GM21529 (cell line): ENCODE results near the gene PTCHD1.

Experiments
- ATAC-seq: cut with Tn5 transposase; IDR thresholded peaks from one replicate; pipeline ENCODE4 v1.9.1; 2021; ENCODE audit not compliant: unreplicated experiment

PTCHD1 gene

DNA sequence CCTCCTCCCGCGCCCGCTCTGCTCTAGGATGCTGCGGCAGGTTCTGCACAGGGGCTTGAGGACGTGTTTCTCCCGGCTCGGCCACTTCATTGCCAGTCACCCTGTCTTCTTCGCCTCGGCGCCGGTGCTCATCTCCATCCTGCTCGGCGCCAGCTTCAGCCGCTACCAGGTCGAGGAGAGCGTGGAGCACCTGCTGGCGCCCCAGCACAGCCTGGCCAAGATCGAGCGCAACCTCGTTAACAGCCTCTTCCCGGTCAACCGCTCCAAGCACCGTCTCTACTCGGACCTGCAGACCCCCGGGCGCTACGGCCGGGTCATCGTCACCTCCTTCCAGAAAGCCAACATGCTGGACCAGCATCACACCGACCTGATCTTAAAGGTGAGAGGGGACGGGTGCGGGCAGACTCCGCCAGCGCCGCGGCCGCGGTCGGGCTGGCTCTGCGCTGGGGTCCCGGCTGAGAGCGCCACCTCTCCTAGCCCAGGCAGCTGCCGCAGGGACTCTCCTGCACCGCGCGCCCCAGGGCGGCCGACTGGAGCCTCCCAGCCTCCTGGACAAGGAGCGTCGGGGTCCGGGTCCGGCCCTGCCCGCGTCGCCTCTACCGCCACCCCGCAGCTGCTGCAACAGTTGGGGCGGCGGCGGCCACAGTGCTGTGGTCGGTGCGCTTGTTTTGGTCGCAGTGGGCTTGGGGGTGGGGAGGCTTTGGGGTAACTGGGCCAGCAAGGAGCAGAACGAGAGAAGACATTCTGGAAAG is at the start of gene PTCHD1:
TSS of gene PTCHD1 (plus strand) at position 2 of the 752 bp plus-strand sequence. CDS start at position 29, 27 bp downstream.
- no peak for ATAC-seq

DNA sequence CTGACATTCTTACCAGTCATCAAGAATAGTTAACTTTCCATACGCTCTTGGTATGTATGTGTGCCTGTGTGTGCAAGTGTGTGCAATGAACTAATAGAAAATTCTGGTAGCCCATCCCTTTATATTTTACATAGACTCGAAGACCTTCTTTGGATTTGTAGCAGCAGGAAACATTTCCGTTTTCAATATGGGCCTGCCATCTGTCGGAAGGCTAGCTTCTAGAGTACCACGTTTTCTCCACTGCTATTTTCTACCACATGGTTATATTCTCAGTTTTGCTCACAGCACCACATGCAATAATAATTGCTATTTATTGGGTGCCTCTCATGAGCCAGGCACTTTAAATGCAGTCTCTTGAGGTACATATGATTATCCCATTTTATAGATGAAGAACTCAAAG is 47.9 kb upstream of the PTCHD1 start:
- no peak for ATAC-seq

DNA sequence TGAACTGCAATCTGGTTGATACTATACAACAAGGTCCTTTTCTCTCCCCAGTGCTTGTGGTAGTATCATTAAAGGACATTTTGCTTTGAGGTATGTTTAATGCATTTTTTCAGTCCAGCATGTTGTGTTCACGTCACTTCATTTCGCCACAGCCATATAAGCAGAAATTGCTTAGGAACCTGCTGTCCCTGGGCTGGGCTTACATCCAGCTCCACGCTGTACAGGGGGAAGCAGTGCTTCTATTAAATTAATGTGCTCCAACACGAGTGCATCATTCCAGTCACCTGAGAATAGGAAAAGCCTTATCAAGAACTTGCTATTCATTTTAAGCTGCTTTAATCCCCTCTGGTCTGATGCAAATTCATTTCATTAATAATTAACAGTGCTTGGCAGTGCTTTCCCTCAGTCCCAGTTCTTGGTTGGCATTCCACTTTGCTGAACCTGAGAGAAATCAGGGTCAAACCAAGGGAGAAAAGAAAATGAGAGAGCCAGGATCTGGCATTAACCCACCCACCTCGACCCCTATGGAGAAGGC is 47.4 kb upstream of the PTCHD1 start:
- ATAC-seq, result no peak

DNA sequence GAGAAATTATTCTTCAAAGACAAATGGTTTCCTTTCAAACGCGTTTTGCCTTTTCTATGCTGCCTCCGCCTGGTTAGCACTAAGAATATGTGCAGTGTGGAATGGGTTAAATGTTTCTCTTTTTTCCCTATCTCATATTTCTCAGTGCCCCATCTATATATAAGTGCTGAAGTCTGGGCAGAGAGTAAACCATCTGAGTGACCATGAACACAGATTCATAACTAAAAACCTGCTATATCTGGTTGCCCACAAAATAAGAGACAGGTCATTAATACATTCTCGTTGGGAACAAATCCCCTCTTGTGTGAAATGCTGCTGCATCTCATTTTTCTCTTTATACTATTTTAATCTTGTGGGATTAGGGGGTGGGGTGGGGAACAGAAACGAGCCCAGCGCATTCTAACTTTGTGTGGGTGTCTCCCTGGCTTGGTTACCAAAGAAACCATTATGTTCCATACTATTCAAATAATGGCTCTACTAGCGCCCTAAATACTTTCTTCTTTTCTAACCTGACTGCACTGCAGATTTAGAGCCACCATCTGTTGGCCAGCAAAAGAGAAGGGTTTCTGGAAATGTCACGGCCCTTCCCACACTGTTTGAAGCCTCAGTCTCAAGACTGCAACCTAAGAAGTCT is 42.2 kb upstream of the PTCHD1 start:
- ATAC-seq, result no peak

DNA sequence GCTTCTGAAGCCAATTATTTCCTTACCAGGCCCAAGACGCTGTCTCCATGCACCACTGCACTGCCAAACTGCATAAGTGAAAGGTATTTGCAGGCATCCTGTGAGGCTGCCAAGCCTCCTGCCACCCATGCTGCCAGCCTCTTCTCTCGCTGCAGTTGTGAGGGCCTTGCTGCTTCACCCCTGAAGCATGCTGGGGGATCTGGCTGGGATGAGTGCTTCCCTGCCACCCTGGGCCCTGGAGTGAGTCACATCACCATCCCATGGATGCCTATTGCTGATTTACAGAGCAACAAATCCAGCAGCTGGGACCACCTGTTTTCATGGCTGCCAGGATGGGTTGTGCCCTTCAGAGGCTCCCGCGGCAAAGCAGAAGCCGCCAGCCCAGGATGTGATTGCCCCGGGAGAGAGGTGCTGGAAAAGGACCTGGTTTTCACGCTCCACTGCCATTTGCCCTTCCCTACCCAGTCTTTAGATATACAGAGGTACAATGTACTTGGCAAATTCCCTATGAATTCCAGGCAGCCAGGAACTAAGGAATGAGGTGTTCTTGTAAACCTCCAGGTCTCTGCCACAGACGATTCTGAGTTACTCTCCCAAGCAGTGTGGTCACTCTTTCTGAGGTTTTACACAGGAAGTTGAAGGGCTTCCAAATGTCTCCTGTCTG is 41.5 kb upstream of the PTCHD1 start:
- ATAC-seq, result no peak

DNA sequence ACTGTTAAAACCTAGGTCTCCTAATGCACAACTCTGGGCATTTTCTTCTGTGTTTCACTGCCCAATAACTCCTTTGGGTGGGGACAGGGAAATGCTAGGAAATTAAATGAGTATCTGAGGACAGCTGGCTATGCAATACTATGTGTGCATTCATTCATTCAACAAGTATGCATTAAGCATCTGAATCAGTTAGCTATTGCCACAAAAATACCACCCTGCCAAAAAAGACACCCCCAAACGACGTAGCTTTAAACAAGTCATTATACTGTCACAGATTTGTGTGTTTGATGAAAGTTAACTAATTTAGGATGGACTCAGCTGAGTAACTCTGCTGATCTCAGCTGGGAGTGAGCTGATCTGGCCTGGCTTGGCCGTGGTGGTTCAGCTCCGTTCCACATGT is 29.8 kb upstream of the PTCHD1 start:
- ATAC-seq, result no peak

DNA sequence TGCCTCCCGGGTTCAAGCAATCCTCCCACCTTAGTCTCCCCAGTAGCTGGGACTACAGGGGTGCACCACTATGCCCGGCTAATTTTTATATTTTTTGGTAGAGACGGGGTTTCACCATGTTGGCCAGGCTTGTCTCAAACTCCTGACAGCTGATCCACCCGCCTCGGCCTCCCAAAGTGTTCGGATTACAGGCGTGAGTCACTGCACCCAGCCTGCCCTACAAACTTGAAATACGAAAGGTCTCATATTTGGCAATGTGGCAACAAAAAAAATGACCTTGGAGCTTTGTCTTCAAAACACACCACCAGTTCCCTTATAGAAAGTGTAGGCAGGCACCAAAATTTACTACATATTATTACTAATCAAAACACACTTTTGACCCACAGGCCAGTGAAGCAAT is 22.9 kb upstream of the PTCHD1 start:
- no peak for ATAC-seq

DNA sequence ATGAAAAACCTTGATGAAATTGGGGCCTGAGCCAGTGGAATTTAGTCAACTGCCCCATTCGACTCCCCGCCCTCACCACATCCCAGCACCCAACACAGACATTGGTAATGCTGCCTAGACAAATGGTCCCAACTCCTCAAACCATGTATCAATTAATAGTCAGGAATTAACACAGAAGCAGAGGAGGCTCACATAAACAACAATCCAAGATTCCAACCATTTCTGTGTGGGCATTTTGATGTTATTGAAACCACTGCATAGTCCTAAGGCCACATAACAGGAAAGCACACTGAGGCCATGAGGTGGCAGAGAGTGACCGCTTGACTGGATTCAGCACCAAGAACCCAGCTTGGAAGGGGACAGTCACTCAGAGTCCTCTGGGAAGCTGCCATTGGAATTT is 22.5 kb upstream of the PTCHD1 start:
- ATAC-seq, result no peak

DNA sequence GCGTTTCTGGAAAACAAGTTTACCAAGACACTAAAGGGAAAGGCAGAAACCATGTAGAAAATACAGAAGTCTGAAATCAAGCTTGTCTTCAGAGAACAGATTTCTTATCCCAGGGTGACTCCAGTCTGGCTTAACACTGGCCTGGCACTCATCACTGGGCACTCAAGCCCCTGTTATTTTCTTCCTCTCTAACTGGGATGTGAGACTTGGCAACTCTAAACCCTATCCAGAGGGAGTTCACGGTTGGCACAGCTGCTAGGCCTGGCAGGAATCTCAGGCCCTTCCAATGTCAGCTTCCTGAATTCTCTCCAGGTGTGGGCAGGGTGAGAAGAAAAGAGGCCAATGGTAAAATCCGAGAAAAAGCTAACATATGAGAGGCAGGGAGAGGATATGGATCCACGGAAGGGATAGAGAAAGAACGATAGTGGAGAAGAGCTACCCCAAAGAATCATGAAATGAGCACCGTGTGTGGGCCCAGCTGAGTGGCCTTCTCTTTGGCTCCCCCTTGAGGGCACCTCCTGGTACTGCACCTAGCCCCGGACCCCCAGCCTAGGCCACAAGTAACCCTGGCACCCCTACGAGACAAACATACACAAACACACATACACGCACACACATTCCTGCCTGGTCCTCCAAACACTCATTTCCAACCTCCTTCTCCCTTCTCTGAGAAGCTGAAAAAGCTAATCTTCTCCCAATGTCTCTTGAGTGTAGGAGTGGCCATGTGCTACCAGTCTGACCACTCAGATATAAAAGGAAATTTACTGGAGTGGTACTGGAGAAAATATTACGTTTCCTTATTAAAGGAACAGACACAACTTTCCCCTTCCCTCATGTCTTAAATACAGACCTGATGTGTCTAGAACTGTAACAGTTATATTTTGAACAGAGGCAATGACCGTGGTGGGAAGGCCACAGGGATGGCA is 16.6 kb upstream of the PTCHD1 start:
- ATAC-seq, result peak; percentile 95

DNA sequence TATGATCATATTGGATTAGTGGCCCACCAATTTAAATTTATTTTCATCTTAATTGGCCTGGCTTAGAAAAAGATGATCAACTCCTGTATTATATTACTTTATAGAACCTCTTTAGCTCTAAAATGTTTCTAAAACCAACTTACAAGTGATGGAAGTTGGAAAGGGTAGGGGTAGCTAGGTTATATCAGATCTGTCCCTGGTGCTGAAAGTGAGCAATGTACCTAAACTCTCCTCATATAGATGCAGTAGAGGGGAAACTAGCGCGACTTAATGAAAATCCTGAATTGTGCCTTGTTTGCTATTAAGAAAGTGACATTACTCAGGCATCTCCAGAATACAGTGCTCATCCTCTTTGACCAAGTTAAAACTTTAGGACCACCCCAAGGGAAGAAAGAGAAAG is 7.5 kb upstream of the PTCHD1 start:
- no peak for ATAC-seq

DNA sequence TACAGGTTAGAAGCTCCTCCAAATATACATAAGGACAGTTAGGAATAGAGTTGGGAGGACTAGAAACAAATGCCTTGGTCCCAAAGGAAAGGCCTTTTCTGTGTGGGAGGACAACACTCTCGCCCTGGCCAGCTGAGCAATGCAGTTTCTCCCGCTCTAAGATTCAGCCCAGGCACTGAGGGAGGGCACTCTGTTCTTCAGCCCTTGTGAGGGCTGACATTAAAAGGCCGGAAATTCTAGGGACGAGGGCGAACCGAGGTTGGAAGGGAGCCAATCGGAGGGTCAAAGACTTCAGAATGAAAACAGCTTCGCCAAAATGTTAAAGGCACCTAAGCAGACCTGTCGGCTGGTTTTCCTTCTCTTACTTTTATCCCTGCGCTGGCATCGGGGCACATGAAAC is 2.9 kb upstream of the PTCHD1 start:
- ATAC-seq, result no peak

DNA sequence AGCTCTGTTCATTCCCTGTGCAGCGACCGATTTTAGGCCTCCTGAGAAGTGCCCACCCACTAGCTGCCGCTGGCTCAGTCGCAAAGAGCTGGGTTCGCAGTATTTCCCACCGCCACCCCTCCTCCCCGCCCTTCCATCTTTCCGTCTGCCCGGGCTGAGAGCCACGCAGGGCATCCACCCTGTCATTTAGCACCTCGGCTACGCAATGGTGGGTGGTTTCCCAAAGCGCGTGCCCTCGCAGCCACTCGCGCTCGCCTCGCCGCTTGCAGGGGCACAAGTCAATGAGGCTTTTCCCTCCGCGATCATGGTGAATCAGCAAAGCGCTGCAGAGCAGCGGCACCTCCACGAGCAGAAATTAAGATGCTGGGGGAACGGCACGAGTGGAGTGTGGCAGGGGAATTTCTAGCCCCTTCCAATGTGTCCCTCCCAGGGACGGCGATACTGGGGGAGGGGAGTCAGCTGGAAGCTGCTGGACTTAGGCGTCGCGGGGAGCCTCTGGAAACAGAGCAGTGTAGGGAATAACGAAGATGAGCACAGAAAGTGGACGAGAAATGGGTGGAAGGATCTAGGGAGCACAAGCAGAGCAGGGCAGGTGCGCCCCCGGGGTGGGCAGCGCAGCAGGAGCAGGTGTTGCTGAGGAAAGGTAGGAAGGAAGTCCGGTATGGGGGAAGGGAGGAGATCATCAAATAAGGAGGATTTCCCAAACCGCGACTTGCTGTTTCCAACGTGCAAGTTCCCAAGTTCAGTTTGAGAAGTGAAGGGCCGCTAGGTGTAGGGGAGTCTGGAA is 2.4 kb upstream of the PTCHD1 start:
- ATAC-seq, result no peak

DNA sequence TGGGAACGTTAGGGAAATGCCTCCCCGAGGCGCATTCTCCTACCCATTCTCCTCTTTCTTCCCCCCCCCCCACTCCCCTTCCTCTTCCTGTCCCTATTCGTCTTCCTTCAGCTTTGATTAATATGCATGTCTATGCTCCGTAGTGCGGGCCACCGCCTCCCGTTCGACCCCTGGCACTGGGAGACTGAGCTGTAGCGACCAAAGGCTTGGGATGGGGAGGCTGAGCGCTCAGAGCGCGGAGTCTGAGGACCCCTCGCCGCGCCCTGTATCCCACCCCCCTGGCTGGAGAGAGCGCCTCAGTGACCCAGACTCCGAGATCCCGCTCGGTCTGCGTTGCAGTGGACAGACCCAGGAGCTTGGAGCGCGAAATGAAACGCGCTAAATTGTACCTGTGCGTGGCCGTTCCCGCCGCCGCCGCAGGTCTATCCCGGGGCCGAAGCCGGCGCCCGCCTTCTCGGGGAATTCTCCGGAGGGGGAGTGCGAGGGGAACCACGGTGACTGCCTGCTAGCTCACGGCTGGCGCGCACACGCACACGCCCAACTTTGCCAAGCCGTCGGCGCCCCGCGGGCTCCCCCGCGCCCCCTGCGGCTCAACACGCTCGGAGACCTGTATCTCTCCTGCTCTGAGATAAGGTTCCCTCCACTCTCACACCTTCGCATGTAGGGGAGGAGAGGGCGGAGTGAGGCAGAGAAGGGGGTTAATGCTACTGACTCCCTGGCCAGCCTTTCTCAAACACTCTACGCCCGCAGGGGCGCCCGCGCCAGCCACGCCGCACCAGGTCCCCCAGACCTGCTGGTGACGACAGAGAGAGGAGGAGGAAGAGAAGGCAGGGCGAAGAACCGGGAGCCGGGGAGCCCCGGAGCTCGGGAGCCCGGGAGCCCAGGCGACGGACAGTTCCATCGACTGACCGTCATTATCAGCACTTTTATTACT is 1.5 kb upstream of the PTCHD1 start:
- no peak for ATAC-seq

DNA sequence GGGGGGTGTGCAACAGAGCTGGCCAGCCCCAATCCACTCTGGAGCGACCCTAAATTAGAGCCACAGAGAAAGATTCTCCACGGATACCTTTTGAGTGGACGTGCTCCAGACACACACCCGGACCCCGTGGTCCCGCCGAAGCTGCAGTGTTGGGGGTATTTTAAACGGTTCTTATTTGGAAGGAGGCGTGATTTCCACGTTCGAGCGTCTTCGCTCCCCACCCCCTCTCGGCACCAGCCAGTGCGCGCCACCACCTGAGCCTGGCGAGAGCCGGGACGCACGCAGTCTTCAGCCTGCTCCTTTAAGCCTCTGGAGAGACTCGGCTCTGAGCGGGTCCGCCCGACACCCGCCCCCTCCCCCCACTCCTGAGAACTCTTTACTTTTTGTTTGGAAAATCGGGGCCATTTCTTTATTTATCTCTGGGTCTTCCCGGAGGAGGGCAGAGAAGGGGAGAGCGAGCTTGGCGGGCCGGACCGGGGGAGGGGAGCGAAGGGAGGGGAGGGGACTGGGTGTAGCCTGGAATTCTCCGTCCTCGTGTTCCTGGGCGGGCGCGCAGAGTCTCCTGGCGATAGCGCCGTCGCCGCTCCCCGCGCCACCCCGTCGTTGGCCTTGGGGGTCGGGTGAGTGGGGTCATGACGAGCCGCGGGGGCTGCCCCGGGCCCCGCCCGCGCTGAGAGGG is 668 bp upstream of the PTCHD1 start:
- ATAC-seq, result no peak

DNA sequence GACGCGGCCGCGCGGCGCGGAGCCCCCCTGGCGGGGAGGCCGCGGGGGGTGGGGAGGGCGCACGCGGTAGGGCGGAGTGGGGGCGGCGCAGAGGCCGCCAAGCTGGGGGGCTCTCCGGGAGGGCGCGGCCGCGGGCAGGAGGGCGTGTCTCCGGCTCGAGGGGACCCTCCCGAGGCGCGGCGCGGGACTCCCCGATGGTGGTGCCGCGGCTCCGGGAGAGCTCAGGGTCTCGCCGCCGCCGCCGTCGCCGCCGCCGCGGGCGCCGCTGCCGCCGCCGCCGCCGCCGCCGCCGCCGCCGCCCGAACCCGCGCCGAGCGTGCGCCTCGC is 165 bp upstream of the PTCHD1 start:
- ATAC-seq, result no peak

DNA sequence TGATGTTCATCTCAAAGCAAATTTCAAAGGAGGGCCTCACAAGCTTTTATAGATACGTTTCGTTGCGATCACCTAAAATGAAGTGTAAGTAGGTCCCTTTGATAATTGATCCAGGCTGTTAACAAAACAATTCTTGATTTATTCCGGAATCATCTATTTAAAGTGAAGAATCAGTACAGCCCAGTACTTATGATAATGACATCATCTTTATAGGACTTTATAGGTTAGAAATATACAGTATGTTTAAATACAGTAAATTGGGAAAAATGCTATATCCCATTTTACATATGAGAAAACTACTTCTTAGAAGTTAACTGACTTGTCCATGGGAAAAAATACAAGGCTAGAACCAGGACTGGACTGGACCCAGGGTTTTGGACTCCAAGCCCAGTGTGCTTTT is 3.7 kb downstream of the PTCHD1 start:
- no peak for ATAC-seq

DNA sequence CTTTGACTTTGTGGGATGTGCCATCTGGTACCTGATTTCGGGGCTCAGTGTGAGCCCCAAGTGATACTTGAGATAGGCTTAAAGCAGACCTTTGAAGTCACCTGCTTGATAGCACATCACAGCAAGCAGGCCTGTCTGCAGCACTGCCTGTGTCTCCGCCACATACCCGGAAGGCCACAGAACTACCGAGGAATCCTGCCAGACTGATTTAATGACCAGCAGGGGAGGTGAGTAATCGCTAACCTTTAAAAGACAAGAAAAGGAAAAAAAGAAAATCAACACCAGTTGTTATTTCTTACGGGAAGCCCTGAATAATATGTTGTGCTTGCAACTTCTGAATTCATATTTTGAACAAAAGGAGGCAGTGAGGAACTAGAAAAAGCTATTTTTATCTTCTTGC is 6.8 kb downstream of the PTCHD1 start:
- no peak for ATAC-seq

DNA sequence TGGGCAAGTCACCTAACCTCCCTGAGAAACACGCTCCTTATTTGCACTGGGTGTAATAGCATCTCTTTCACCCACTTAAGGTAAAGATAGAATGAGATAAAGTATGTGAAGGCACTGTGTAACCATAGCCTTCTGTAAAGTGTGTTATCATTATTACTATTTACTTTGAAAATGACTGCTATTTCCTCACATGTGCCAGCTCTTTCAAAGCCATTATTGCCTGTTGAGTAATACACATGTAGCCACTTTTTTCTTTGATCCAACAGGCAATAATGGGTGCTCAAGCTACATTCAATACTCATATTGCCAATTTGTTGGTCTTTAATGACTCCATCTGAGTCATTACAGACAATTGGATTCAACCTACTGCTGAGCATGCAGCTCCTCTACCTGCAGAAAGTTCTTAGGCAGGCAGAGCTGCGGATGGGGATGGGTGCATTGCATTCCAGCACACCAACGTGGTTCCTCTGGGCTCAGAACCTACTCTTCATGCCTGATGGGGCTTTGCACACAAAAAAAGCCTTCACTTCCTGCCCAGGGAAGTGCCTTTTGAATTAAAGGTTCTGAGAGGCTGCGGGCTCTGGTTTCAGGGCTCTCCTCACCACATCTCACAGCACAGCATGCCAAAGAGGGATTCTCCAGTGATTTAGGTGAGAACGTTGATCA is 9.7 kb downstream of the PTCHD1 start:
- ATAC-seq, result no peak
